HUES64 (cell line): Measurements from ENCODE around the gene PLB1.

Experiments used
- H3K27ac ChIP-seq: 2 replicates; pipeline ENCODE4 v1.7.0; 2013; ENCODE audit warnings: low read depth, low read length, inconsistent platforms
- H3K27me3 ChIP-seq: 2 replicates; pipeline ENCODE4 v1.6.1; 2013; ENCODE audit warnings: mild to moderate bottlenecking, low read length; ENCODE audit not compliant: insufficient read depth
- H3K36me3 ChIP-seq: 2 replicates; pipeline ENCODE4 v1.6.1; 2013; ENCODE audit warnings: mild to moderate bottlenecking, low read length; ENCODE audit not compliant: insufficient read depth
- H3K4me1 ChIP-seq: 2 replicates; pipeline ENCODE4 v1.6.1; 2013; ENCODE audit warnings: mild to moderate bottlenecking, low read length, moderate library complexity; ENCODE audit not compliant: insufficient read depth
- H3K4me3 ChIP-seq: 2 replicates; pipeline ENCODE4 v1.5.1; 2013; ENCODE audit warnings: mild to moderate bottlenecking, low read length, moderate library complexity
- H3K9ac ChIP-seq: 2 replicates; pipeline ENCODE4 v1.6.1; 2013; ENCODE audit warnings: mild to moderate bottlenecking, low read depth, low read length
- H3K9me3 ChIP-seq: 2 replicates; pipeline ENCODE4 v1.6.1; 2013; ENCODE audit warnings: low read depth, low read length; ENCODE audit not compliant: insufficient read depth
- WGBS: fragments of 150-250, 120-280 bp; methylation state at CpG from one replicate; pipeline ENCODE4 v1.1.7; 2013; ENCODE audit warnings: missing lambda C conversion rate; 5-methylcytosine and 5-hydroxymethylcytosine counted together

The PLB1 gene

DNA sequence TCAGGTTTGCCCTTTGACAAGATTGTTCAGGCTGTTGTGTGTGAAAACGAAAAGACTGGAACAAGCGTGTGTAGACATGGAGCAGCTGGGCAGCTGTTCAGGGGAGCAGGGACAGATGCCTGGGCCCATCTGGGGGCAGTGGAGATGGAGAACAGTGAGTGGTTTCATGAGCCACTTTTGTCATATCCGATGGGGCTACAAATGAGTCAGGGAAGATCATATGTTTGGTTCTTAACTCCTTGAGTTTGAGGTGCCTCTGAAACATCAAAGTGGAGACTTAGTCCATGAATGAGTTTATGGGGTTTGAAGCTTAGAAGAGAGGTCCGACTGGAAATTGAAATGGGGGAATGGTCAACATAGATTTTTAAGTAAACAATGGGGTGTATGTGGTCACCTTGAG lies 9.3 kb upstream of the PLB1 start:
- no peak overlapping the region for H3K4me3 ChIP-seq
- no peak overlapping the region for H3K9ac ChIP-seq
- no peaks in the 10 kb centered on the region for H3K4me1 ChIP-seq
- H3K36me3 ChIP-seq = no peaks in the 10 kb centered on the region
- WGBS = 93% methylated on average over 4 of the region's 4 CpGs
- H3K9me3 ChIP-seq = no peaks in the 10 kb centered on the region
- H3K27me3 ChIP-seq = no peaks in the 10 kb centered on the region
- no peak overlapping the region for H3K27ac ChIP-seq

DNA sequence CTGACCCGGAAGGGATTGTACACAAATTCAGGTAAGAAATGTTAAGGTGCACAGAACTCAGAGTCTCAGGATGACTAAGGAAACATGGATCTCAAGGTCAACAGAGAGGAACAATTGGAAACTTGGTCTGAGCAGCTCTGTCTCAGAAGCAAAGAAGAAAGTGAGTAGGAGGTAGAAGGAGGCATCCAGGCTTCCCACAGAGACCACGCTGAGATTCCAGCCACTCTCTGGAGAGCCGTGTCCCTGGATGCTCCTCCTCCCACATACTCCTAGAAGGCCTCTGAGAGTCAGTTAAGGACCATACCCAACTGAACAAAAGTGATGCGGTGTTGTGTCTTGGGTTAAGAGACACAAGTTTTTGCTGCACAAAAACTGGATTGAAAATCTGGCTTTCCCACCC lies 8.6 kb upstream of the PLB1 start:
- H3K9ac ChIP-seq = no peak overlapping the region
- WGBS = 82% methylated on average over 4 of the region's 4 CpGs
- no peaks in the 10 kb centered on the region for H3K9me3 ChIP-seq
- H3K27ac ChIP-seq = no peak overlapping the region
- H3K4me3 ChIP-seq = no peak overlapping the region
- no peaks in the 10 kb centered on the region for H3K27me3 ChIP-seq
- no peaks in the 10 kb centered on the region for H3K4me1 ChIP-seq
- H3K36me3 ChIP-seq = no peaks in the 10 kb centered on the region

DNA sequence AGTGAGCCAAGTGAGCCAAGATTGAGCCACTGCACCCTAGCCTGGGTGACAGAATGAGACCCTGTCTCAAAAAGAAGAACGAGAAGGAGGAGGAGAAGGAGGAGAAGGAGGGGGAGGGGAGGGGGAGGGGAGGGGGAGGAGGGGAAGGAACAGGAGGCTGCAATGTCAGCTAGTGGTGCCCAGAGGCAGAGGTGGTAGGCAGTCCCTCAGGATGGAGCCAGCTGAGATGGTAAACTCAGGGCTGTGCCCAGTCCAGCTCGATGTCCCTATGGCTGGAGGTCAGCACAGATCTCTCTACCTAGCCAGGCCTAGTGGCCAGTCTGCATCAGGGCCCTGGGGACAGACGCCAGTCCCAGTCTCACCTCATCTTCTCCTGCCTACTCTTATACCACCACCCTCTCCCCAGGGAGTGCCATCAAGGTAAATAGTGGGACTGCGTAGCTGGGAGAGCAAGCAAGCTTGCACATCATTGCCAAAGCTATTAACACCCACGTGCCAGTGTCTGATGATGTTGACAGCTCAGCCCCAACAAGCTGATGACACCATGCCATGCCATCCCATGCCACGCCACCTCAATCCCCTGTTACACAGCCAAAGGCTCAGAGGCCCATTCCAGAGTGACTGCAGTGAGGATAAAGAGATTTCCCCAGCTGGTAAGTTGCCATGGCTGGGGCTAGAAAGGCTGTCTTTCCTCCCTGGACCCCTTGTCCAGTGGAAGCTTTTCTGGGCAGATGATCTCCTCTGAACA lies 7.6 kb upstream of the PLB1 start:
- H3K27me3 ChIP-seq = no peaks in the 10 kb centered on the region
- no peak overlapping the region for H3K9ac ChIP-seq
- WGBS = 91% methylated on average over 5 of the region's 6 CpGs
- no peaks in the 10 kb centered on the region for H3K9me3 ChIP-seq
- no peak overlapping the region for H3K27ac ChIP-seq
- no peak overlapping the region for H3K4me3 ChIP-seq
- no peaks in the 10 kb centered on the region for H3K4me1 ChIP-seq
- no peaks in the 10 kb centered on the region for H3K36me3 ChIP-seq

DNA sequence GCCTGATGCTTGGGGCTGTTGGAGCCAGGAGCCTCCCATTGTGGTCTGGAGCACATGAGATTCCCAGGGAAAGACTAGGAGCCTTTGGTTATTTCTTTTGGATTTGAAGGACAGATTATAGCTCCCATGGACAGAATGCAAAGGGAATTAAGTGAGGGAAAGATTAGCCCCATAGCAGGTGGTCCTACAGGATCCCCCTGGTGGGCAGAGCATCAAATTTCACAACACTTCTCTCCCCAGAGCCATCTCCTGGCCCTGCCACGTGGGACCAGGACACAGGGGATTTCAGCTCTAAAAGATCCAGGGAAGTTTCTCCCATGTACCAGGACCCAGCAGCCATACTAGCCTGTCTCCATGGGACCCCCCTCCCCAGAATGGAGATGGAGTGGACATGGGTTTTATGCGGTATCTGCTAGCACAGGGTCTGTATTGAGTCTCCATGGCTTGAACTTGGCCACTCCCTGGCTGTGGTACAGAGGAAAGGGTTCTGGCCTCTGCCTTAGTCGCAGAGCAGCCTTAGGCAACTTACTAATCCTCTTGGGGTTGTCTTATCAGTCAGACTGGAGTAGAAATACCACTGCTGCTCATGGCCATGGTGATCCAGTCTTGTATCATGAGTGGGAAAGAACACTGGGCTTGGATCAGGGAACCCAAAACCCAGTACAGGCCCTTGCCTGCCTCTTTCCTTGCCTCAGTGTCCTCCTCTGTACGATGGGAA lies 6.8 kb upstream of the PLB1 start:
- 75% methylated on average over 4 of the region's 4 CpGs for WGBS

DNA sequence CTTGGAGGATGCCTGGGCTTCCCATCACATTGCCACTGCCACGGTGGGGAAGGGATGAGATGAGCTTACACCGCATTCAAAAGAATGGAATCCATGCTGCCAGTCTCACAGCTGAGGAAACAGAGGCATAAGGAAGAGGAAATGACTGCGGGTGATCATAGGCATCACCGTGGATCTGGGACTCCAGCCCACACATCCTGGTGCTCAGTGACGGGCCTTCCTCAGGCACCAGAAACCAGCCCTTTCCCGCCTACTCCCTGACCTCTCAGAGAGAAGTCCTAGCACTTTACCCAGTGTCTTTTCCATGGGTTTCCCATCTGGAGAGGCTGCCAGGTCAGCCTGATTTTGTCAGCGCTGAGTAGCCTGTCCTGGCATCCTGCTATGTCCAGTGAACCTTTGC lies 5.3 kb upstream of the PLB1 start:
- Histone ChIP-seq H3K4me1 (no peaks in the 10 kb centered on the region), H3K9ac (no peak overlapping the region), H3K4me3 (no peak overlapping the region), H3K27me3 (no peaks in the 10 kb centered on the region), H3K9me3 (no peaks in the 10 kb centered on the region), H3K36me3 (no peaks in the 10 kb centered on the region), H3K27ac (no peak overlapping the region)
- 92% methylated on average over 7 of the region's 7 CpGs for WGBS

More for the DNA sequence above, 6.8 kb upstream of the PLB1 start:
- no peaks in the 10 kb centered on the region for H3K4me1 ChIP-seq
- H3K9me3 ChIP-seq = no peaks in the 10 kb centered on the region
- no peak overlapping the region for H3K27ac ChIP-seq
- no peaks in the 10 kb centered on the region for H3K27me3 ChIP-seq
- no peak overlapping the region for H3K4me3 ChIP-seq
- H3K36me3 ChIP-seq = no peaks in the 10 kb centered on the region
- H3K9ac ChIP-seq = no peak overlapping the region

DNA sequence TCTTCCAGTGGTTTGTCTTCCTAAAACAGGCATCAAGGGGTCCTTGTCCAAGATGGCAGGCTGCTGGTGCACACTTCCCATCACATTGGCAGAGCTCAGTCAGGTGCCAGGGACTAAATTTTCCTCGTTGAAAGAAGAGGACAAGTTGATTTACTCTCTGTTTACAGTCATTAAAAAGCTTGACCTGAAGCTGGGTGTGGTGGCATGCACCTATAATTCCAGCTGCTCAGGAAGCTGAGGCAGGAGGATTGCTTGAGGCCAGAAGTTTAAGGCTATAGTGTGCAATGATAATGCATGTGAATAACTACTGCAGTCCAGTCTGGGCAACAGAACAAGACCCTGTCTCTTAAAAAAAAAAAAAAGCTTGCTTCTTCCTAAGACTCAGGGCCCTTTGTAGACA lies 3.6 kb upstream of the PLB1 start:
- Histone ChIP-seq H3K27me3 (no peaks in the 10 kb centered on the region), H3K9ac (no peak overlapping the region), H3K4me1 (no peaks in the 10 kb centered on the region), H3K36me3 (no peaks in the 10 kb centered on the region), H3K4me3 (no peak overlapping the region), H3K9me3 (no peaks in the 10 kb centered on the region), H3K27ac (no peak overlapping the region)
- WGBS = 75% methylated on average over 1 of the region's 1 CpG

DNA sequence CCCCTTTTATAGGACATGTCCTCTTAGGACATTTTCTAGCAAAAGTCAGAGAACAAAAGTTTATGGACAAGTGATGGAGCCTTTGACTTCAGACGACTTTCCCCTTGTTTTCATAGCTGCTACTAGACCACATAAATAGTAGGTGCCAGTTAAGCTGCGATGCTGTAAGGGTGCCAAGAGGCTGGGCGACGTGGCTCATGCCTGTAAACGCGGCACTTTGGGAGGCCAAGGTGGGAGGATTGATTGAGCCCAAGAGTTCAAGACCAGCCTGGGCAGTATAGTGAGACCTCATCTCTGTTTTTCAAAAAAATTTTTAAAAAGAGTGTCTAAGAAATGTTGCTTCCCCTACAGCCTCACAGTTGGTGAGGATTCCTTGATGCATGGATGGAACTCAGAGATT lies 2.2 kb upstream of the PLB1 start:
- no peaks in the 10 kb centered on the region for H3K36me3 ChIP-seq
- H3K9me3 ChIP-seq = no peaks in the 10 kb centered on the region
- no peaks in the 10 kb centered on the region for H3K4me1 ChIP-seq
- no peak overlapping the region for H3K4me3 ChIP-seq
- 93% methylated on average over 6 of the region's 6 CpGs for WGBS
- no peaks in the 10 kb centered on the region for H3K27me3 ChIP-seq
- no peak overlapping the region for H3K27ac ChIP-seq
- no peak overlapping the region for H3K9ac ChIP-seq

DNA sequence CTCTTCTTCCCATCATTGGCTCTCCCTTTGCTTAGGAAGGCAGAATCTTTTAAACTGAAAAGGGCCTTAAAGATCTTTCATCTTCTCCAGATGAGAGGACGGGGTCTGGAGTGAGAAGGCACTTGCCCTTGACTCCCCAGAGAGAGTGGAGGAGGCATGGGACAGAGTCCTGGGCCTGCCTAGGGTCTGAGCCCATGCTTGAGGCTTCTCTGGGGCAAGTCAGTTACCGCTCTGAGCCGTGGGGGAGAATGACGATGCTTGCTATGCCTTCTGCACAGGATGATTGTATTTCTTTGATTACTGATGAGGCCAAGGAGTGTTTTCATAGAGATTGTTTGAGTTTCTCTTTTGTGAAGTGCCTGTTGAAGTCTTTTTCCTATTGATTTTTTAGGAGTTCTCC lies 921 bp downstream of the PLB1 start:
- no peaks in the 10 kb centered on the region for H3K4me1 ChIP-seq
- no peaks in the 10 kb centered on the region for H3K9me3 ChIP-seq
- H3K36me3 ChIP-seq = no peaks in the 10 kb centered on the region
- no peak overlapping the region for H3K27ac ChIP-seq
- no peak overlapping the region for H3K4me3 ChIP-seq
- no peaks in the 10 kb centered on the region for H3K27me3 ChIP-seq
- 66% methylated on average over 4 of the region's 4 CpGs for WGBS
- H3K9ac ChIP-seq = no peak overlapping the region

DNA sequence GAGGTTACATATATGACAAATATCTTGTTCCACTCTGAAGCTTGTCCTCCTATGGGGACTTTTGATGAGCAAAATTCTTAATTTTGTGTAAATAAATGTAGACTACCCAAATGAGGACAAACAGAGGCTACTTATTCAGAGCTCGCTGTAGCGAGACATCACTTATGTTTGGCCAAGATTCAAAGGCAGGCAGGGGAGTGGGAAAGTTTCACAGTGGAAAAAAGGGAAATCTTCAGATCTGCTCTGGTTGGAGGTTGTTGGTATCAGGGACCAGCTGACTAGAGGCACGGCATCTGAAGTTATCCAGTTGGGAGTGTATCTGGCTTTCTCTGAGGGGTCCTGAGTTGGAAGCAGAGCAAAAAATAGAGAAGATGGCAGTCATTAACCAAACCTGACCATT lies 1.3 kb downstream of the PLB1 start:
- Histone ChIP-seq H3K36me3 (no peaks in the 10 kb centered on the region), H3K27ac (no peak overlapping the region), H3K27me3 (no peaks in the 10 kb centered on the region), H3K4me1 (no peaks in the 10 kb centered on the region), H3K9me3 (no peaks in the 10 kb centered on the region), H3K9ac (no peak overlapping the region), H3K4me3 (no peak overlapping the region)
- 94% methylated on average over 3 of the region's 3 CpGs for WGBS

DNA sequence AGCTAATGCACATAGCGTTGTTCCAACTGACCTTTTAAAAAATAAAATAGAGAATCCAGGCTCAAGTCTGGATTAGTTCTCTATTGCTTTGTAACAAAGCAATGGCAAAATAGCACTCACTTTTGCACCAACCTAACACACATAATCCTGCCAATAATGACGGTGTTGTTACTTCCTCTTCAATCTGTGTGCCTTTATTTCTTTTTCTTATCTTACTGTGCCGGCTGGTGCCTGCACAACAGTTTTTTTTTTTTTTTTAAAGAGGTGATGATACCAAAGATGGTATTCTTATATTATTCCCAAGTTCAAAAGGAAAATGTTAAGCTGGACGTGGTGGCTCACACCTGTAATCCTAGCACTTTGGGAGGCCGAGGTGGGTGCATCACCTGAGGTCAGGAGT lies 3.4 kb downstream of the PLB1 start:
- Histone ChIP-seq H3K27ac (no peak overlapping the region), H3K4me1 (no peaks in the 10 kb centered on the region), H3K9me3 (no peaks in the 10 kb centered on the region), H3K36me3 (no peaks in the 10 kb centered on the region), H3K9ac (no peak overlapping the region), H3K27me3 (no peaks in the 10 kb centered on the region), H3K4me3 (no peak overlapping the region)
- WGBS = 95% methylated on average over 4 of the region's 5 CpGs

DNA sequence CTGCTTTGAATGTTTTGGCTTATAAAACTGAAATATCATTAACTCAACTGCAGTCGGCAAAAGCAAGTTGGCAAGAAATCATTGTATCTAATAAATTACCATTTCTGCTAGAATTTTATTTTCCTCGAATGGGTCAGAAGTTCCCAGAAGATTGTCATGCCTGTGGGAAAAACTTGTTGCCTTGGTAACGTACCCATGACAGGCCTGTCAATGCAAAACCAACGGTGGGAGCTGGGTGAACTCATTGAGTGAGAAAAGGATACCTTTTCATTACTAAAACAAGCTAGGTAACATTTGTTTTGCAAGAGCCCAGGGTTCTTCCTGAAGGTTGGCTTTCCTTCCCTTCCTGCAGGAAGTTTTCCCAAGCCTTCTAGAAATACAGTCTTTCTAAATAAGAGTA lies 9.5 kb downstream of the PLB1 start:
- Histone ChIP-seq H3K4me1 (no peaks in the 10 kb centered on the region), H3K36me3 (no peaks in the 10 kb centered on the region), H3K9ac (no peak overlapping the region), H3K4me3 (no peak overlapping the region), H3K27ac (no peak overlapping the region), H3K27me3 (no peaks in the 10 kb centered on the region), H3K9me3 (no peaks in the 10 kb centered on the region)
- WGBS = 72% methylated on average over 4 of the region's 4 CpGs
